OCI-LY1 (cell line): ENCODE data around the gene TRAF3IP3.

ENCODE experiments used
- EZH2 ChIP-seq: fragments of 200-600 bp; sonication (generic), shearing (Covaris generic); IDR thresholded peaks from 2 replicates; pipeline ENCODE4 v1.8.0; 2017; ENCODE audit warnings: borderline replicate concordance, mixed run types, mild to moderate bottlenecking, antibody characterized with exemption, low read length, moderate library complexity, mixed read lengths
- TF ChIP-seq, protein P1 (sequence below): fragments of 200-600 bp; sonication (generic), shearing (Covaris generic); IDR thresholded peaks from 2 replicates; pipeline ENCODE4 v1.5.1; 2017; ENCODE audit warnings: mild to moderate bottlenecking, antibody characterized with exemption, low read length, moderate library complexity, mixed read lengths

DNA sequence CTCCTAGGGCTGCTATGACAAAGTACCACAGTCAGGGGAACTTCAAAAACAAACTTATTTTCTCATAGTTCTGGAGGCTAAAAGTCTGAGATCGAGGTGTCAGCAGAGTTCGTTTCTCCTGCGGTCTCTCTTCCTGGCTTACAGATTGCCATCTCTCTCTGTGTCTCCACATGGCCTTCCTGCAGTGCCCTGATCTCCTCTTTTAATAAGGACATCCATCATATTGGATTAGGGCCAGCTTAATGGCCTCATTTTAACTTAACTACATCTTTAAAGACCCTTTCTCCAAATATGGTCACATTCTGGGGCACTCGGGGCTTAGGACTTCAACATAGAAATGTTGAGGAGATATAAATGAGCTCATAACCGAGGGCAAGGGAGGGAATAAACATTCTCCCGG is 16.3 kb downstream of the TRAF3IP3 start:
- TF ChIP-seq, protein P1, sequence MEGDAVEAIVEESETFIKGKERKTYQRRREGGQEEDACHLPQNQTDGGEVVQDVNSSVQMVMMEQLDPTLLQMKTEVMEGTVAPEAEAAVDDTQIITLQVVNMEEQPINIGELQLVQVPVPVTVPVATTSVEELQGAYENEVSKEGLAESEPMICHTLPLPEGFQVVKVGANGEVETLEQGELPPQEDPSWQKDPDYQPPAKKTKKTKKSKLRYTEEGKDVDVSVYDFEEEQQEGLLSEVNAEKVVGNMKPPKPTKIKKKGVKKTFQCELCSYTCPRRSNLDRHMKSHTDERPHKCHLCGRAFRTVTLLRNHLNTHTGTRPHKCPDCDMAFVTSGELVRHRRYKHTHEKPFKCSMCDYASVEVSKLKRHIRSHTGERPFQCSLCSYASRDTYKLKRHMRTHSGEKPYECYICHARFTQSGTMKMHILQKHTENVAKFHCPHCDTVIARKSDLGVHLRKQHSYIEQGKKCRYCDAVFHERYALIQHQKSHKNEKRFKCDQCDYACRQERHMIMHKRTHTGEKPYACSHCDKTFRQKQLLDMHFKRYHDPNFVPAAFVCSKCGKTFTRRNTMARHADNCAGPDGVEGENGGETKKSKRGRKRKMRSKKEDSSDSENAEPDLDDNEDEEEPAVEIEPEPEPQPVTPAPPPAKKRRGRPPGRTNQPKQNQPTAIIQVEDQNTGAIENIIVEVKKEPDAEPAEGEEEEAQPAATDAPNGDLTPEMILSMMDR = no peak
- no peak for TF ChIP-seq EZH2
